Ecto neural progenitor cell (in vitro differentiated cells): ENCODE data around the gene CT55.
A peak's percentile ranks its signal among the peaks of the same experiment; 100 is the strongest.
"Not testable (repeated sequence)": the region's sequence is repeated elsewhere in the genome, so short reads cannot be mapped to it uniquely, and the experiment has no call there.

Experiments
- DNase-seq: peaks from one replicate; pipeline ENCODE4 v3.0.0-alpha.2; 2018; ENCODE audit warnings: low spot score

CT55 gene

GRCh38 chrX:135170877-135171519 lies at the start of gene CT55:
Gene CT55, minus strand, starts transcription at chrX:135171398. Its CDS starts 227 bp downstream, at chrX:135171171.
- no peak for DNase-seq

- no peak for DNase-seq
These were observed 42.1 kb upstream of the CT55 start for GRCh38 chrX:135213200-135213844.

- not testable (repeated sequence) for DNase-seq
These were observed 35.2 kb upstream of the CT55 start for GRCh38 chrX:135206427-135206826.

- no peak for DNase-seq
These were observed 29.1 kb upstream of the CT55 start for GRCh38 chrX:135200297-135200696.

- no peak for DNase-seq
These were observed 23.5 kb upstream of the CT55 start for GRCh38 chrX:135194684-135195083.

GRCh38 chrX:135193740-135194139 lies 22.5 kb upstream of the CT55 start:
- DNase-seq = no peak

- DNase-seq = no peak
These were observed 20.6 kb upstream of the CT55 start for GRCh38 chrX:135191838-135192237.

- peak; percentile 49 for DNase-seq
These were observed 14.7 kb upstream of the CT55 start for GRCh38 chrX:135185795-135186443.

- DNase-seq = no peak
These were observed 7.4 kb upstream of the CT55 start for GRCh38 chrX:135178636-135179035.

GRCh38 chrX:135170468-135170867 lies 730 bp downstream of the CT55 start:
- DNase-seq = no peak

GRCh38 chrX:135169534-135169933 lies 1.7 kb downstream of the CT55 start:
- DNase-seq = not testable (repeated sequence)

- DNase-seq = no peak
These were observed 2.7 kb downstream of the CT55 start for GRCh38 chrX:135168486-135168885.

GRCh38 chrX:135154688-135155087 lies 16.5 kb downstream of the CT55 start:
- DNase-seq = not testable (repeated sequence)

GRCh38 chrX:135126145-135126544 lies 45.1 kb downstream of the CT55 start:
- not testable (repeated sequence) for DNase-seq

GRCh38 chrX:135120056-135120576 lies 51.1 kb downstream of the CT55 start, which contains the start of gene ETDB:
Gene ETDB, minus strand, starts transcription at chrX:135120526. Its CDS starts 1,265 bp downstream, at chrX:135119261.
- DNase-seq = not testable (repeated sequence)

- not testable (repeated sequence) for DNase-seq
These were observed 55.1 kb downstream of the CT55 start for GRCh38 chrX:135116064-135116463.

GRCh38 chrX:135114392-135114791 lies 56.8 kb downstream of the CT55 start:
- no peak for DNase-seq

GRCh38 chrX:135112743-135113142 lies 58.5 kb downstream of the CT55 start:
- no peak for DNase-seq

GRCh38 chrX:135112096-135112729 lies 59.0 kb downstream of the CT55 start:
- no peak for DNase-seq

GRCh38 chrX:135109554-135109953 lies 61.6 kb downstream of the CT55 start:
- no peak for DNase-seq
